A549 (cell line): ENCODE data around the gene ASB13. TPM values are rescaled to one million over a fixed set of nuclear protein-coding genes. Genes with fewer than 3 reads are reported as not detected.

Source experiments
- ATAC-seq, 2 experiments: fragments of 200-7000 bp in 1 of 2; fragments of >200 bp in 1 of 2; cut with Nextera tagmentation in 1 of 2; cut with Tn5 transposase in 1 of 2; 3 replicates each; pipeline versions ENCODE4 v1.8.0 to v1.9.1; 2018 to 2020; ENCODE audit warnings: mild to moderate bottlenecking in 1 of 2, moderate library complexity in 1 of 2
- CTCF ChIA-PET: fragments of 300-600 bp; sonication (Branson Sonifier 250); formaldehyde crosslinking; extraction: SDS; loops from one replicate; lab custom pipeline; 2021; ENCODE audit warnings: antibody characterized with exemption, inconsistent platforms; lab: Yijun Ruan, JAX
- POLR2A ChIA-PET: fragments of 350-600 bp; formaldehyde crosslinking; extraction: SDS; loops from one replicate; lab custom pipeline; 2021; ENCODE audit warnings: antibody characterized with exemption, inconsistent platforms; lab: Yijun Ruan, JAX
- DNase-seq, 2 experiments: peaks; one replicate each; pipeline versions ENCODE4 v3.0.0 to v3.0.0-alpha.2; 2011 to 2016; ENCODE audit warnings: low read depth in 1 of 2, low spot score in 1 of 2
- FAIRE-seq: peaks from 2 replicates; lab custom pipeline; 2011; peaks lifted over from hg19 to GRCh38; lab: Jason Lieb, UNC
- H3K27ac ChIP-seq, 2 experiments: fragments of >200 bp; sonication (Bioruptor Twin); formaldehyde crosslinking; 3 replicates each; pipeline ENCODE4 v1.5.1; 2016 to 2017
- H3K4me1 ChIP-seq: fragments of >200 bp; sonication (Bioruptor Twin); formaldehyde crosslinking; 3 replicates; pipeline ENCODE4 v1.6.1; 2016
- H3K4me2 ChIP-seq: fragments of >200 bp; sonication (Bioruptor Twin); formaldehyde crosslinking; 3 replicates; pipeline ENCODE4 v1.6.1; 2016
- H3K4me3 ChIP-seq: fragments of >200 bp; sonication (Bioruptor Twin); formaldehyde crosslinking; 3 replicates; pipeline ENCODE4 v1.5.1; 2016
- H3K9me3 ChIP-seq: fragments of >200 bp; sonication (Bioruptor Twin); formaldehyde crosslinking; 3 replicates; pipeline ENCODE4 v1.6.1; 2016
- ATOH8 ChIP-seq: fragments of 250-450 bp; sonication (Bioruptor Pico); IDR thresholded peaks from 2 replicates; pipeline ENCODE4 v1.5.0; 2020; ENCODE audit warnings: low read depth, mild to moderate bottlenecking, moderate library complexity
- BHLHE40 ChIP-seq: IDR thresholded peaks from 2 replicates; pipeline ENCODE4 v1.6.1; 2012; ENCODE audit warnings: low read depth, low read length, inconsistent platforms
- CBX8 ChIP-seq: fragments of 200-600 bp; sonication (generic); IDR thresholded peaks from 2 replicates; pipeline ENCODE4 v1.6.1; 2016
- CEBPB ChIP-seq, 2 experiments: fragments of >200 bp in 1 of 2; sonication (Bioruptor Twin) in 1 of 2; formaldehyde crosslinking in 1 of 2; IDR thresholded peaks; 2 replicates each; pipeline ENCODE4 v1.6.1; 2012 to 2016
- CHD2 ChIP-seq: fragments of 150-350 bp; IDR thresholded peaks from 2 replicates; pipeline ENCODE4 v1.6.1; 2014; ENCODE audit warnings: low read length; ENCODE audit not compliant: partially characterized antibody
- CHD4 ChIP-seq: fragments of 200-600 bp; sonication (generic); IDR thresholded peaks from 2 replicates; pipeline ENCODE4 v1.6.1; 2016; ENCODE audit warnings: antibody characterized with exemption, mild to moderate bottlenecking, borderline replicate concordance
- CTCF ChIP-seq: fragments of >200 bp; sonication (Bioruptor Twin); formaldehyde crosslinking; IDR thresholded peaks from 3 replicates; pipeline ENCODE4 v1.5.1; 2016
- EHF ChIP-seq: fragments of 250-450 bp; sonication (Bioruptor Pico); IDR thresholded peaks from 2 replicates; pipeline ENCODE4 v1.5.0; 2020; ENCODE audit warnings: mild to moderate bottlenecking
- EHMT2 ChIP-seq: fragments of 200-600 bp; sonication (generic); IDR thresholded peaks from 2 replicates; pipeline ENCODE4 v1.6.1; 2016; ENCODE audit warnings: antibody characterized with exemption, low read depth, mild to moderate bottlenecking, moderate library complexity
- ELK1 ChIP-seq: fragments of 150-350 bp; IDR thresholded peaks from 2 replicates; pipeline ENCODE4 v1.6.1; 2014; ENCODE audit warnings: low read depth, mild to moderate bottlenecking, low read length
- ESRRA ChIP-seq: fragments of 150-350 bp; IDR thresholded peaks from 2 replicates; pipeline ENCODE4 v1.6.1; 2014; ENCODE audit warnings: mild to moderate bottlenecking, low read length, borderline replicate concordance
- FOXS1 ChIP-seq: fragments of 250-450 bp; sonication (Bioruptor Pico); IDR thresholded peaks from 2 replicates; pipeline ENCODE4 v1.5.0; 2020; ENCODE audit warnings: mild to moderate bottlenecking, moderate library complexity
- HEYL ChIP-seq: fragments of 250-450 bp; sonication (Bioruptor Pico); IDR thresholded peaks from 2 replicates; pipeline ENCODE4 v1.8.0; 2021; ENCODE audit warnings: mild to moderate bottlenecking, moderate library complexity
- HOXA7 ChIP-seq: fragments of 250-450 bp; sonication (Bioruptor Pico); IDR thresholded peaks from 2 replicates; pipeline ENCODE4 v1.5.0; 2020; ENCODE audit warnings: mild to moderate bottlenecking, moderate library complexity
- JUN ChIP-seq, 2 experiments: fragments of >200 bp; sonication (Bioruptor Twin); formaldehyde crosslinking; IDR thresholded peaks; 2 replicates in 1 of 2; 3 replicates in 1 of 2; pipeline ENCODE4 v1.6.1; 2016 to 2017
- JUNB ChIP-seq: fragments of >200 bp; sonication (Bioruptor Twin); formaldehyde crosslinking; IDR thresholded peaks from 2 replicates; pipeline ENCODE4 v1.6.1; 2016
- KDM1A ChIP-seq: fragments of 200-600 bp; sonication (generic); IDR thresholded peaks from 2 replicates; pipeline ENCODE4 v1.6.1; 2016; ENCODE audit warnings: low read depth, mild to moderate bottlenecking
- KDM5A ChIP-seq: fragments of 200-600 bp; sonication (generic); IDR thresholded peaks from 2 replicates; pipeline ENCODE4 v1.6.1; 2016; ENCODE audit warnings: antibody characterized with exemption, mild to moderate bottlenecking
- MAX ChIP-seq: IDR thresholded peaks from 2 replicates; pipeline ENCODE4 v1.6.1; 2012
- POLR2A ChIP-seq: IDR thresholded peaks from 2 replicates; pipeline ENCODE4 v1.6.1; 2012; ENCODE audit warnings: mild to moderate bottlenecking, low read length
- POLR2AphosphoS2 ChIP-seq: conservative IDR thresholded peaks from 2 replicates; pipeline ENCODE4 v1.6.1; 2012; ENCODE audit warnings: low read length, improper control_type of control experiment, inconsistent platforms
- RARB ChIP-seq: fragments of 250-450 bp; sonication (Bioruptor Pico); IDR thresholded peaks from 2 replicates; pipeline ENCODE4 v1.8.0; 2021; ENCODE audit warnings: mild to moderate bottlenecking, moderate library complexity
- RCOR1 ChIP-seq: fragments of 150-350 bp; IDR thresholded peaks from 2 replicates; pipeline ENCODE4 v1.6.1; 2014; ENCODE audit warnings: antibody characterized with exemption, low read length, low read depth
- RNF2 ChIP-seq: fragments of 200-600 bp; sonication (generic); IDR thresholded peaks from 2 replicates; pipeline ENCODE4 v1.6.1; 2016; ENCODE audit warnings: low read depth, mild to moderate bottlenecking, antibody characterized with exemption, moderate library complexity, borderline replicate concordance
- SMC3 ChIP-seq: fragments of >200 bp; sonication (Bioruptor Twin); formaldehyde crosslinking; IDR thresholded peaks from 3 replicates; pipeline ENCODE4 v1.6.1; 2018; ENCODE audit warnings: inconsistent platforms
- SREBF2 ChIP-seq: fragments of 450-650 bp; IDR thresholded peaks from 2 replicates; pipeline ENCODE4 v1.6.1; 2014; ENCODE audit warnings: mild to moderate bottlenecking, moderate library complexity
- TFCP2L1 ChIP-seq: fragments of 250-450 bp; sonication (Bioruptor Pico); IDR thresholded peaks from 2 replicates; pipeline ENCODE4 v1.5.0; 2021; ENCODE audit warnings: mild to moderate bottlenecking
- TP53 ChIP-seq: fragments of 250-450 bp; sonication (Bioruptor Pico); IDR thresholded peaks from 2 replicates; pipeline ENCODE4 v1.5.0; 2021; ENCODE audit warnings: mild to moderate bottlenecking, moderate library complexity
- WGBS: methylation state at CpG from one replicate; pipeline ENCODE4 v1.1.6; 2017; ENCODE audit errors: missing lambda C conversion rate; 5-methylcytosine and 5-hydroxymethylcytosine counted together
- polyA plus RNA-seq, 4 experiments: library from polyadenylated mRNA; depleted of rRNA in 3 of 4; stranded (reverse); fragments of >200 nt; fragmentation: RNase III in 1 of 4; extraction: RNeasy Plus Mini Kit Qiagen cat#74134 plus additional on column Dnase treatment in 1 of 4; gene quantifications; 2 replicates in 3 of 4; 3 replicates in 1 of 4; pipeline ENCODE4 v1.2.3, GENCODE V29; 2011 to 2017

The ASB13 gene
- polyA plus RNA-seq, 2 of the 4 experiments (the other 2 are of a cell fraction): 10.9 to 12.9 TPM

- FAIRE-seq (no peak), DNase-seq (no peak), ATAC-seq (no peak)
- no peak overlapping the region for H3K4me3 ChIP-seq
- WGBS: 85% methylated on average over 7 of the region's 7 CpGs
- H3K27ac ChIP-seq: no peak overlapping the region
- ChIA-PET POLR2A (no interaction called here), CTCF (interaction anchor here (6.9 kb wide), 1 partner anchor 80 kb away, joined by 77 read pairs; no protein-coding TSS in a partner anchor)
- H3K4me1 ChIP-seq: peaks cover 28% of the 10 kb centered on the region
- no peak for TF ChIP-seq EHMT2
- no peak for TF ChIP-seq TFCP2L1 (CRISPR knock-in tag)
- TF ChIP-seq HEYL (CRISPR knock-in tag): no peak
- no peak for TF ChIP-seq ATOH8 (CRISPR knock-in tag)
- TF ChIP-seq FOXS1 (CRISPR knock-in tag): no peak
- H3K9me3 ChIP-seq: no peaks in the 10 kb centered on the region
- no peak overlapping the region for H3K4me2 ChIP-seq
These were observed 38.8 kb downstream of the ASB13 start for GRCh38 chr10:5627486-5628044.

- POLR2A ChIA-PET: interaction anchor here (0.8 kb wide), 1 partner anchor 179 kb away, joined by 3 read pairs; no protein-coding TSS in a partner anchor
- ATAC-seq: no peak
- Histone ChIP-seq H3K4me1 (peaks cover 17% of the 10 kb centered on the region), H3K9me3 (no peaks in the 10 kb centered on the region), H3K4me2 (no peak overlapping the region), H3K27ac (no peak overlapping the region; a peak in 1 of 6 replicates), H3K4me3 (no peak overlapping the region)
- no peak for DNase-seq
- CTCF ChIA-PET: interaction anchor here (0.6 to 15.5 kb wide), 6 partner anchors 41 to 811 kb away, joined by 3 to 432 read pairs (median 33); no protein-coding TSS in a partner anchor
- no peak for FAIRE-seq
- WGBS: 88% methylated on average over 13 of the region's 13 CpGs
- TF ChIP-seq MAX (no peak), TP53 (CRISPR knock-in tag) (no peak), RARB (CRISPR knock-in tag) (no peak), CTCF (no peak), CHD2 (no peak), JUNB (no peak), RCOR1 (no peak), CBX8 (no peak), CHD4 (no peak), SMC3 (no peak), KDM5A (no peak), SREBF2 (no peak), KDM1A (no peak), CEBPB (IDR thresholded peaks at IDR 0.05) (no peak), RNF2 (no peak), TFCP2L1 (CRISPR knock-in tag) (no peak), HOXA7 (no peak)
These were observed 40.2 kb downstream of the ASB13 start for GRCh38 chr10:5625992-5626777.

GRCh38 chr10:5624701-5625100, 41.7 kb downstream of the ASB13 start:
- ATAC-seq: no peak
- FAIRE-seq: no peak
- WGBS: 92% methylated on average over 24 of the region's 24 CpGs
- Histone ChIP-seq H3K4me3 (no peak overlapping the region), H3K4me1 (peaks cover 22% of the 10 kb centered on the region), H3K4me2 (no peak overlapping the region), H3K9me3 (no peaks in the 10 kb centered on the region), H3K27ac (no peak overlapping the region)
- ChIA-PET CTCF (interaction anchor here (0.6 to 15.5 kb wide), 15 partner anchors 8 to 1974 kb away, joined by 3 to 432 read pairs (median 28); no protein-coding TSS in a partner anchor), POLR2A (no interaction called here)
- no peak for DNase-seq
- TF ChIP-seq POLR2AphosphoS2 (no peak), JUN (IDR thresholded peaks at IDR 0.05) (no peak), ELK1 (no peak), EHMT2 (no peak), CHD4 (no peak), TFCP2L1 (CRISPR knock-in tag) (no peak), EHF (CRISPR knock-in tag) (no peak), BHLHE40 (no peak), HEYL (CRISPR knock-in tag) (no peak), ESRRA (no peak), HOXA7 (no peak), POLR2A (no peak), CTCF (no peak)
